Tibial artery (tissue), 4 donors: Measurements from ENCODE around the gene RASD1.

Source experiments
- DNase-seq, 2 donors: peaks; one replicate each; pipeline ENCODE4 v3.0.0-alpha.2; 2019
- H3K27ac ChIP-seq, 2 donors: fragments of 200-600 bp; sonication (generic) in 1 of 2; 1 replicate in 1 of 2; 2 replicates in 1 of 2; pipeline ENCODE4 v1.5.1; 2018 to 2019; ENCODE audit warnings: mild to moderate bottlenecking in 1 of 2
- H3K27me3 ChIP-seq, 2 donors: fragments of 200-600 bp; sonication (generic) in 1 of 2; one replicate each; pipeline versions ENCODE4 v1.5.1 to v1.6.0; 2016 to 2019
- H3K36me3 ChIP-seq, 3 donors: fragments of 200-600 bp; sonication (generic) in 2 of 3; one replicate each; pipeline ENCODE4 v1.5.1; 2016 to 2019; ENCODE audit warnings: mild to moderate bottlenecking in 2 of 3
- H3K4me1 ChIP-seq, 4 donors: fragments of 200-600 bp; sonication (generic) in 2 of 4; 1 replicate in 3 of 4; 2 replicates in 1 of 4; pipeline ENCODE4 v1.5.1; 2016 to 2019
- H3K4me3 ChIP-seq, 2 donors: fragments of 200-600 bp; sonication (generic) in 1 of 2; 1 replicate in 1 of 2; 2 replicates in 1 of 2; pipeline ENCODE4 v1.5.1; 2018 to 2019; ENCODE audit warnings: mild to moderate bottlenecking in 2 of 2
- H3K9me3 ChIP-seq, 3 donors: fragments of 200-600 bp; sonication (generic) in 1 of 3; one replicate each; pipeline ENCODE4 v1.5.1; 2016 to 2019
- intact Hi-C: fragments of 100-400 bp; cut with DNase I; formaldehyde crosslinking; loops from one replicate; pipeline ENCODE4 v1.15.0; 2023; ENCODE audit warnings: low total_unique reads
- TF ChIP-seq, protein P1 (sequence below), 2 experiments: fragments of 200-600 bp in 1 of 2; fragments of 450-650 bp in 1 of 2; IDR thresholded peaks; one replicate each; pipeline ENCODE4 v1.5.1; 2017 to 2019; ENCODE audit warnings: antibody characterized with exemption in 2 of 2, mild to moderate bottlenecking in 1 of 2, moderate library complexity in 1 of 2

Gene RASD1

DNA sequence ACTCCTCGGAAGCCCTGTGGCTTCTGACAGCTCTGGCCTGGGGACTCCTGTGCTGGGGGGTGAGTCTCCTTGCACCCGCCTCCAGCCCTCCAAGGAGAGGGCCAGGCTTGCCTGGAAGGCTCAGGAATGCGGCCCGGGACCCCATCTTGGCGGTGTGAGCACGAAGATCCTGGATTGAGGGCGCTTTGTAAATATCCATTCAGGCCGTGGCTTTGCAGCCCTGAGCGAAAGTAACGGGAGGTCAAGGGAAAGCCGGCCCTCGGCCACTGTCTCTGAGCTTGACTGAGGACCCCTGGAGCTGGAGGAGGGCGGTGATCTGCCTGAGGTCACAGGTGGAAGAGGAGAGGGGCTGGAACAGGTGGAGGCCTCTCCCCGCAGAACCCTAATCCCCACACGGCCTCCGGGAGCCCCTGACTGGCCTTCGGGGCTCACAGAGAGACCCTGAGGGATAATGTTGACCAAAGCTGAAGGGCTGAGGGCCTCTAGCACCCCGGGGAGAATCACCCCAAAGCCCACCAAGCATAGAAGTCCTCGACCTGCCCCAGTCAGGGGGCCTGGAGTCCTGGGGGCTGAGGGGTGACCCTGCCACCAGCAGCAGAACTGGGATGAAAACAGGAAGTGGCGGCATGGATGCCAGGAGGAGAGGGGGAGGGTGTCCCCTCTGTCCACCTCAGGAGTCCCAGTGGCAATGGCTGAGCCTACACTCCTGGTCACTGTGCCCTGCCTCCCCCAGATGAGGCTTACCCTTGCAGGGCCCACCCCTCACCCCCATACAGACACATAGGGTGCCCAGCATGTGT, 8.3 kb upstream of the RASD1 start:
- DNase-seq, result no peak
- peaks cover 0 to 4% (median 0%) of the 10 kb centered on the region in 4 donors for H3K4me1 ChIP-seq
- H3K4me3 ChIP-seq, result no peak overlapping the region
- H3K27me3 ChIP-seq, result no peaks in the 10 kb centered on the region
- TF ChIP-seq, protein P1, sequence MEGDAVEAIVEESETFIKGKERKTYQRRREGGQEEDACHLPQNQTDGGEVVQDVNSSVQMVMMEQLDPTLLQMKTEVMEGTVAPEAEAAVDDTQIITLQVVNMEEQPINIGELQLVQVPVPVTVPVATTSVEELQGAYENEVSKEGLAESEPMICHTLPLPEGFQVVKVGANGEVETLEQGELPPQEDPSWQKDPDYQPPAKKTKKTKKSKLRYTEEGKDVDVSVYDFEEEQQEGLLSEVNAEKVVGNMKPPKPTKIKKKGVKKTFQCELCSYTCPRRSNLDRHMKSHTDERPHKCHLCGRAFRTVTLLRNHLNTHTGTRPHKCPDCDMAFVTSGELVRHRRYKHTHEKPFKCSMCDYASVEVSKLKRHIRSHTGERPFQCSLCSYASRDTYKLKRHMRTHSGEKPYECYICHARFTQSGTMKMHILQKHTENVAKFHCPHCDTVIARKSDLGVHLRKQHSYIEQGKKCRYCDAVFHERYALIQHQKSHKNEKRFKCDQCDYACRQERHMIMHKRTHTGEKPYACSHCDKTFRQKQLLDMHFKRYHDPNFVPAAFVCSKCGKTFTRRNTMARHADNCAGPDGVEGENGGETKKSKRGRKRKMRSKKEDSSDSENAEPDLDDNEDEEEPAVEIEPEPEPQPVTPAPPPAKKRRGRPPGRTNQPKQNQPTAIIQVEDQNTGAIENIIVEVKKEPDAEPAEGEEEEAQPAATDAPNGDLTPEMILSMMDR (IDR thresholded peaks at IDR 0.05), result no peak
- H3K9me3 ChIP-seq, result no peaks in the 10 kb centered on the region
- H3K36me3 ChIP-seq, result peaks cover 0 to 4% (median 0%) of the 10 kb centered on the region in 3 donors
- H3K27ac ChIP-seq, result no peak overlapping the region
- intact Hi-C loops, result no loop called here

- TF ChIP-seq, protein P1 (IDR thresholded peaks at IDR 0.05), result no peak
- Histone ChIP-seq H3K27ac (no peak overlapping the region), H3K4me1 (peaks cover 0 to 4% (median 0%) of the 10 kb centered on the region in 4 donors), H3K9me3 (no peaks in the 10 kb centered on the region), H3K27me3 (no peaks in the 10 kb centered on the region), H3K36me3 (peaks cover 0 to 4% (median 0%) of the 10 kb centered on the region in 3 donors), H3K4me3 (no peak overlapping the region)
- DNase-seq, result no peak
- intact Hi-C loops, result no loop called here
These were observed 7.5 kb upstream of the RASD1 start for GRCh38 chr17:17503566-17504130.

DNA sequence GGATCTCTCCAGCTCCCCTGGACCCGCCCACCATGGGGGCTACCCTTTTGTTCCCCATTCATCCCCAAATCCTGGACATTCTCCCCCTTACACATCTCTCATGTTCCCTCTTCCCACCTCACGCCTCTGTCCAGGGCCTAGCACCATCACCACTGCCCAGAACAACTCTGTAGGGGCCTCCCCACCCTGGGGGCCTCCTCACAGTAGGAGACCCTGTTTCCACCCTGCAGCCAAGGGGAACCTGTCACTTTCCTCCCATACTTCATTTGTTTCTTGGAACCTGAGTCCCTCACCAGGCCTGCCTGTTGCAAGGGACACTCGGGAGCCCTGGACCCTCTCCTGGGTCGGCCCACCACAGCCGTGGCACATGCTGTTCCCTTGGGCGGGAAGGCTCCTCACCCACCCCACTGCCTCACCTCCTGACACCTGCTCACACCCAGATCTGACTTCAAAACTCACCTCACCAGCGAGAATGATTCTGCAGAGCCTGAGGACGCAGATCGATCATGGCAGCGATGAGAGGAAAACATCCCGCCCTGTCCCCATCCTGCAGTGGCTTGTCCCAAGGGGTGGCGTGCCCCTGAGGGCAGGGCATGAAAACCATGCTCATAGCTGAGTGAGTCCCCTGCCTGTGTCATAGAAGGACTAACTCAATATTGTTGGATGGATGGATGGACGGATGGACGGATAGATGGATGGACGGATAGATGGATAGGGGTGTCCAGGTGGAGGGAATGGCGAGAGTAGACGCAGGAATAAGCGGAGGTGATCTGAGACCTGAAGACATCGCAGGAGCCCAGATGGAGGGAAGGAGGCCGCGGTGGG, 6.8 kb upstream of the RASD1 start:
- Histone ChIP-seq H3K27ac (no peak overlapping the region), H3K9me3 (no peaks in the 10 kb centered on the region), H3K4me3 (no peak overlapping the region), H3K36me3 (peaks cover 0 to under 1% (median 0%) of the 10 kb centered on the region in 3 donors), H3K4me1 (peaks cover 0 to 4% (median 0%) of the 10 kb centered on the region in 4 donors), H3K27me3 (no peaks in the 10 kb centered on the region)
- DNase-seq, result no peak
- intact Hi-C loops, result no loop called here
- TF ChIP-seq, protein P1 (IDR thresholded peaks at IDR 0.05), result no peak

DNA sequence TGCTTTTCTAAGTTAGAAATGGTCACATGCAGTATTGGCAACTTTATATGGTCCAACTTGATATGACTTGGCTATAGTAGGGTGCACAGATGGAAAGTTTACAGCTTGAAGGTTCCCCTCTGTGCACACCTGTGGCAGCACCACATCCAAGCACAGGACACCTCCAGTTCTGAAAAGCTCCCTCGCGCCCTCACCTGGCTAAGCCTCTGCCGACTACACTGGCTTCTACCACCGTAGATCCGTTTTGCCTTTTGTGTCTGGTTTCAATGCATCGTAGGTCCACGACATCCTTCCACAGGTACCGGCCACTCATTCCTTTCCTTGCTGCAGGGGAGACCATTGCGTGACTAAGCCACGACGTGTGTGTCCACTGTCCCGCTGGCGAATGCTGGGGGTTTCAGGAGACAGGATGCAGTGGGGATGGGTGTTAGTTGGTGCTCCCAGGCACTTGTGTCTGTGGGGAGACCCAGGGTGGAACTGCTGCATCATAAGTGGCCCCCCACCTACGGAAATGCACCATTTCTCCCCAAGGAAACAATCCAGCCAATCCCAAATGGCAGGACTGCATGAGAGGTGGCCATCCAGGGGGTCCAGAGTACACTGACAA, 4.9 kb upstream of the RASD1 start:
- no peak for DNase-seq
- Histone ChIP-seq H3K36me3 (no peaks in the 10 kb centered on the region), H3K27me3 (no peaks in the 10 kb centered on the region), H3K4me3 (no peak overlapping the region), H3K4me1 (peaks cover 0 to 12% (median 4%) of the 10 kb centered on the region in 4 donors), H3K9me3 (no peaks in the 10 kb centered on the region), H3K27ac (no peak overlapping the region)
- intact Hi-C loops, result no loop called here
- TF ChIP-seq, protein P1 (IDR thresholded peaks at IDR 0.05), result no peak

GRCh38 chr17:17499402-17500145, 3.4 kb upstream of the RASD1 start:
- Histone ChIP-seq H3K4me3 (no peak overlapping the region), H3K27ac (no peak overlapping the region), H3K4me1 (peaks cover 0 to 27% (median 18%) of the 10 kb centered on the region in 4 donors), H3K9me3 (no peaks in the 10 kb centered on the region), H3K27me3 (no peaks in the 10 kb centered on the region), H3K36me3 (no peaks in the 10 kb centered on the region)
- intact Hi-C loops, result loop anchor here (2.0 to 5.0 kb wide), 3 partner anchors 68 to 141 kb away; partner anchors contain the start of gene PEMT
- TF ChIP-seq, protein P1 (IDR thresholded peaks at IDR 0.05), result no peak
- no peak for DNase-seq
